Measurements from ENCODE around the gene SMAP1.

SMAP1 gene

GRCh38 chr6:70838907-70839285 lies 171.2 kb downstream of the SMAP1 start:
- no peak for TF ChIP-seq EZH2phosphoT487 (IDR thresholded peaks at IDR 0.05; ENCODE audit: low read depth)
- TF ChIP-seq, protein P1, sequence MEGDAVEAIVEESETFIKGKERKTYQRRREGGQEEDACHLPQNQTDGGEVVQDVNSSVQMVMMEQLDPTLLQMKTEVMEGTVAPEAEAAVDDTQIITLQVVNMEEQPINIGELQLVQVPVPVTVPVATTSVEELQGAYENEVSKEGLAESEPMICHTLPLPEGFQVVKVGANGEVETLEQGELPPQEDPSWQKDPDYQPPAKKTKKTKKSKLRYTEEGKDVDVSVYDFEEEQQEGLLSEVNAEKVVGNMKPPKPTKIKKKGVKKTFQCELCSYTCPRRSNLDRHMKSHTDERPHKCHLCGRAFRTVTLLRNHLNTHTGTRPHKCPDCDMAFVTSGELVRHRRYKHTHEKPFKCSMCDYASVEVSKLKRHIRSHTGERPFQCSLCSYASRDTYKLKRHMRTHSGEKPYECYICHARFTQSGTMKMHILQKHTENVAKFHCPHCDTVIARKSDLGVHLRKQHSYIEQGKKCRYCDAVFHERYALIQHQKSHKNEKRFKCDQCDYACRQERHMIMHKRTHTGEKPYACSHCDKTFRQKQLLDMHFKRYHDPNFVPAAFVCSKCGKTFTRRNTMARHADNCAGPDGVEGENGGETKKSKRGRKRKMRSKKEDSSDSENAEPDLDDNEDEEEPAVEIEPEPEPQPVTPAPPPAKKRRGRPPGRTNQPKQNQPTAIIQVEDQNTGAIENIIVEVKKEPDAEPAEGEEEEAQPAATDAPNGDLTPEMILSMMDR (IDR thresholded peaks at IDR 0.05; ENCODE audit: low read depth, low read length): no peak
- no peaks in the 10 kb centered on the region for H3K27me3 ChIP-seq (ENCODE audit: low read depth, low read length)
- H3K9ac ChIP-seq (ENCODE audit: low read length): no peak overlapping the region

DNA sequence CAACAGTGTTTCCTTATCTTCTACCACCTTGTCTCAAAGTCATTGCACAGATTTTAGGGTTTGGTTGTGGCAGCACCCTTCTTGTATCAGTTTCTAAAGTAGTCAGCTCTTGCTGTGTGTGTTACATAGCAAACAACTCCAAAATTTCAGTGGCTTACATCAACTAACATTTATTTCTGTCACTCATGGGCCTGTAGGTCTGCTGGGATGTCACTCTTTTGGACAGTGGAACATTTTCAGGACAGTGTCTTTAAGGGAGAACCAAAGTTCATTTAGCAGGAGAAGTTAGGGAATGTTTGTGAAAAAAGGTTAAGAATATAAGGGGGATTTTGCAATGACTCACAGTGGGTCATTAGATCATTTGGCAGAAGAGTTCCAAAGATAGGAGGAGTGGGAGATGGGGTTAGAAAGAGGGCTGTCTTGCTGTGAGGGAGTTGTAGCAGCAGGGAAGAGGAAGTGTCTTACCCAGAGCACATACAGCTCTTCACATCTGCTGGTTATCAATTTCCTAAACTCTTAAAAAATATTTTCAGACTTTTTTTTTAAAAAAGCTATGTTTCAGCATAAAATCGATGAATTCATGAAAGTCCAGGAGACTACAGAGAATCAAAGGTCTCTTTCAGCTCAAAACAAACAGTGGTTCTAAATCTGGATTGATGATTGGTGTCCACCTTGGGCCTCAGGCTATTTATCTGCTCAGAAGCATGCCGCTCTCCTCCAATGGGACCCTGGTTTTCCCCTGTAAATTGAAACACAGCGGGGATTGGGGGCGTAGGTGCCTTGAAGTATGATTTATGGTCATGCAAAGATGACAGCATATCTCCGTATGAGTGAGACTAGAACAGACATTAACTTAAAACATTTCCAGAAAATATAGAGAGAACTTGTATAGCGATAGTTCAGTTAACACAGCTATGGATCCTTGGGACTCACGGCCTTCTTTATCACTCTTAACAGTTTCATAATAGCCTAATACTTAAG lies 171.9 kb downstream of the SMAP1 start:
- Histone ChIP-seq H2AFZ (ENCODE audit: low read depth, low read length) (no peak overlapping the region), H3K9me3 (ENCODE audit: insufficient read depth, low read length) (no peaks in the 10 kb centered on the region), H3K27me3 (ENCODE audit: low read depth, low read length) (no peaks in the 10 kb centered on the region), H3K36me3 (replicated peaks; ENCODE audit: low read depth, low read length) (no peaks in the 10 kb centered on the region), H3K9ac (ENCODE audit: low read length) (no peak overlapping the region), H3K79me2 (ENCODE audit: low read length) (no peaks in the 10 kb centered on the region), H4K20me1 (ENCODE audit: insufficient read depth, low read length) (no peaks in the 10 kb centered on the region), H3K4me2 (ENCODE audit: low read length) (no peak overlapping the region), H3K27ac (ENCODE audit: low read length) (no peak overlapping the region), H3K4me1 (ENCODE audit: low read length) (no peaks in the 10 kb centered on the region), H3K4me3 (ENCODE audit: low read length) (no peak overlapping the region)
- TF ChIP-seq, protein P1 (IDR thresholded peaks at IDR 0.05; ENCODE audit: low read depth, low read length): no peak
- TF ChIP-seq EZH2phosphoT487 (IDR thresholded peaks at IDR 0.05; ENCODE audit: low read depth): no peak

More at GRCh38 chr6:70838907-70839285, 171.2 kb downstream of the SMAP1 start:
- no peaks in the 10 kb centered on the region for H4K20me1 ChIP-seq (ENCODE audit: insufficient read depth, low read length)
- no peak overlapping the region for H3K4me2 ChIP-seq (ENCODE audit: low read length)
- no peak overlapping the region for H3K4me3 ChIP-seq (ENCODE audit: low read length)
- no peaks in the 10 kb centered on the region for H3K79me2 ChIP-seq (ENCODE audit: low read length)
- H3K9me3 ChIP-seq (ENCODE audit: insufficient read depth, low read length): no peaks in the 10 kb centered on the region
- no peak overlapping the region for H3K27ac ChIP-seq (ENCODE audit: low read length)
- H2AFZ ChIP-seq (ENCODE audit: low read depth, low read length): no peak overlapping the region
- H3K36me3 ChIP-seq (replicated peaks; ENCODE audit: low read depth, low read length): no peaks in the 10 kb centered on the region
- H3K4me1 ChIP-seq (ENCODE audit: low read length): no peaks in the 10 kb centered on the region

- H3K27me3 ChIP-seq (ENCODE audit: low read depth, low read length): no peaks in the 10 kb centered on the region
- no peak overlapping the region for H3K27ac ChIP-seq (ENCODE audit: low read length)
- H3K9me3 ChIP-seq (ENCODE audit: insufficient read depth, low read length): no peaks in the 10 kb centered on the region
- H2AFZ ChIP-seq (ENCODE audit: low read depth, low read length): no peak overlapping the region
- no peaks in the 10 kb centered on the region for H4K20me1 ChIP-seq (ENCODE audit: insufficient read depth, low read length)
- no peak overlapping the region for H3K4me2 ChIP-seq (ENCODE audit: low read length)
- H3K4me1 ChIP-seq (ENCODE audit: low read length): no peaks in the 10 kb centered on the region
- no peak for TF ChIP-seq EZH2phosphoT487 (IDR thresholded peaks at IDR 0.05; ENCODE audit: low read depth)
- TF ChIP-seq, protein P1 (IDR thresholded peaks at IDR 0.05; ENCODE audit: low read depth, low read length): no peak
- no peak overlapping the region for H3K9ac ChIP-seq (ENCODE audit: low read length)
- no peak overlapping the region for H3K4me3 ChIP-seq (ENCODE audit: low read length)
- H3K36me3 ChIP-seq (replicated peaks; ENCODE audit: low read depth, low read length): peaks cover 2% of the 10 kb centered on the region
- no peaks in the 10 kb centered on the region for H3K79me2 ChIP-seq (ENCODE audit: low read length)
Observed at GRCh38 chr6:70841112-70841511, 173.4 kb downstream of the SMAP1 start.

GRCh38 chr6:70842541-70842940 lies 174.9 kb downstream of the SMAP1 start:
- TF ChIP-seq, protein P1 (IDR thresholded peaks at IDR 0.05; ENCODE audit: low read depth, low read length): no peak
- TF ChIP-seq EZH2phosphoT487 (IDR thresholded peaks at IDR 0.05; ENCODE audit: low read depth): no peak
- H3K4me2 ChIP-seq (ENCODE audit: low read length): no peak overlapping the region
- no peak overlapping the region for H3K9ac ChIP-seq (ENCODE audit: low read length)
- H3K27me3 ChIP-seq (ENCODE audit: low read depth, low read length): no peaks in the 10 kb centered on the region
- no peaks in the 10 kb centered on the region for H3K9me3 ChIP-seq (ENCODE audit: insufficient read depth, low read length)
- H2AFZ ChIP-seq (ENCODE audit: low read depth, low read length): no peak overlapping the region
- H3K4me1 ChIP-seq (ENCODE audit: low read length): no peaks in the 10 kb centered on the region
- no peak overlapping the region for H3K4me3 ChIP-seq (ENCODE audit: low read length)
- no peaks in the 10 kb centered on the region for H3K79me2 ChIP-seq (ENCODE audit: low read length)
- H3K36me3 ChIP-seq (replicated peaks; ENCODE audit: low read depth, low read length): peaks cover 13% of the 10 kb centered on the region
- H4K20me1 ChIP-seq (ENCODE audit: insufficient read depth, low read length): no peaks in the 10 kb centered on the region
- no peak overlapping the region for H3K27ac ChIP-seq (ENCODE audit: low read length)

Data from OCI-LY3 (cell line).